ENCODE measurements around the gene DNAH8.
A peak's percentile ranks its signal among the peaks of the same experiment; 100 is the strongest.

DNAH8 gene, protein sequence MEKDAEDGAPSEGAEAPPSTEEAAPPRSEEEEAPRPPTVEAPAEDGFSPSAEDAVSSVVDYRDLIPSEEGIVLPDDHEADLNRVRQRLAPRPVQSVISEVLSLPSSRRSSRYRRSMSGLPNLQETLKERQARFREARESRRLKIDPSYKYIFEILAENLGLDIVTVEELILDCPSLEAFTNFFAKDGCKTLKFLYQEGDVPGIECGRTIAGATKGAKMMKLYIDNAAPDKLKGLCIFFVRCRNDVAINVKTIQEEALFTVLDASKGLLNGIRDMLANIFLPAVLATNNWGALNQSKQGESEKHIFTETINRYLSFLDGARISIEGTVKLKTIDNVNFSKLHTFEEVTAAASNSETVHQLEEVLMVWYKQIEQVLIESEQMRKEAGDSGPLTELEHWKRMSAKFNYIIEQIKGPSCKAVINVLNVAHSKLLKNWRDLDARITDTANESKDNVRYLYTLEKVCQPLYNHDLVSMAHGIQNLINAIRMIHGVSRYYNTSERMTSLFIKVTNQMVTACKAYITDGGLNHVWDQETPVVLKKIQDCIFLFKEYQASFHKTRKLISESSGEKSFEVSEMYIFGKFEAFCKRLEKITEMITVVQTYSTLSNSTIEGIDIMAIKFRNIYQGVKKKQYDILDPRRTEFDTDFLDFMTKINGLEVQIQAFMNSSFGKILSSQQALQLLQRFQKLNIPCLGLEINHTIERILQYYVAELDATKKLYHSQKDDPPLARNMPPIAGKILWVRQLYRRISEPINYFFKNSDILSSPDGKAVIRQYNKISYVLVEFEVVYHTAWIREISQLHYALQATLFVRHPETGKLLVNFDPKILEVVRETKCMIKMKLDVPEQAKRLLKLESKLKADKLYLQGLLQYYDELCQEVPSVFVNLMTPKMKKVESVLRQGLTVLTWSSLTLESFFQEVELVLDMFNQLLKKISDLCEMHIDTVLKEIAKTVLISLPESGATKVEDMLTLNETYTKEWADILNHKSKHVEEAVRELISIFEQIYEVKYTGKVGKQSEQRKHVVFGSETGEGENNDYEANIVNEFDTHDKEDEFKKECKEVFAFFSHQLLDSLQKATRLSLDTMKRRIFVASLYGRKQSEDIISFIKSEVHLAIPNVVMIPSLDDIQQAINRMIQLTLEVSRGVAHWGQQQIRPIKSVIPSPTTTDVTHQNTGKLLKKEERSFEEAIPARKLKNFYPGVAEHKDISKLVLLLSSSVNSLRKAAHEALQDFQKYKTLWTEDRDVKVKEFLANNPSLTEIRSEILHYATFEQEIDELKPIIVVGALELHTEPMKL (N-terminal part only)

DNA sequence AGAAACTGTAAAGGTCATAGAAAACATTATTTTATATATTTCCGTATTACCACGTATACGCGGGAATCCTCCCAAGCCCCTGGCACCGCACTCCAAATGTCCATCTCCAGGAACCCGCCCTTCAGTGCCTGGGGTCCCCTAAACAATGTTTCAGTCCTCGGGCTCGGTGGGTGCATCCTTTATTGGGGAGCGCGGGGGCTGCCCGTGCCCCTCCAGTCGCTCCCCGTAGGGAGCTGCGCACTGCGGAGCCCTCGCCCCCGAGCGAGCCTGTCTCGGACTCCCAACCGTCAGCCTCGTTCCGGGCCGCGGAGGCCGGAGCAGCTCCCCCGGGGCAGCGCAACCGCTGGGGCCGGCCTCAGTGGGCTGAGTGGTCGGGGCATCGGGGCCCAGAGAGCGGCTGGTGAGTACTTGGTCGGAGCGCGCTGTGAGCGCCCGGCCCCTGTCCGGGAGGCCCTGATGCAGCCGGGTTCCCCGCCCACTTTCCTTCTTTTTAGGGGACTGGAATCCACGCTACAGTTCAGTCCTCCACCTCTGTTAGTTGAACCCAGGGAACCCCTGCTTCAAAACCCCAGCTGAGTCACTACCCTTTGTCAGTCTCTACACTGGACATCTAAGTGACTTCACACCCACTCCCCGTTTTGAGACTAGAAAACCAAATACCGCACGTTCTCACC, at the start of gene DNAH8:
TSS of gene DNAH8 (plus strand) at position 296 of the 674 bp plus-strand sequence. CDS start 7,499 bp downstream, outside the sequence.
- H3K27ac ChIP-seq: no peak within 1 kb of the TSS
- H3K27me3 ChIP-seq (ENCODE audit: insufficient read depth, low read depth): no peaks in the 10 kb centered on the region
- H3K36me3 ChIP-seq (ENCODE audit: insufficient read depth): no peaks in the 10 kb centered on the region
- H3K9ac ChIP-seq: no peak within 1 kb of the TSS
- no peak within 1 kb of the TSS for H3K4me3 ChIP-seq (IDR thresholded peaks at IDR 0.05; ENCODE audit: insufficient read depth, low read depth, low read length)
- H3K4me1 ChIP-seq (ENCODE audit: low read depth, poor library complexity, severe bottlenecking): no peaks in the 10 kb centered on the region
- TF ChIP-seq, protein P1, sequence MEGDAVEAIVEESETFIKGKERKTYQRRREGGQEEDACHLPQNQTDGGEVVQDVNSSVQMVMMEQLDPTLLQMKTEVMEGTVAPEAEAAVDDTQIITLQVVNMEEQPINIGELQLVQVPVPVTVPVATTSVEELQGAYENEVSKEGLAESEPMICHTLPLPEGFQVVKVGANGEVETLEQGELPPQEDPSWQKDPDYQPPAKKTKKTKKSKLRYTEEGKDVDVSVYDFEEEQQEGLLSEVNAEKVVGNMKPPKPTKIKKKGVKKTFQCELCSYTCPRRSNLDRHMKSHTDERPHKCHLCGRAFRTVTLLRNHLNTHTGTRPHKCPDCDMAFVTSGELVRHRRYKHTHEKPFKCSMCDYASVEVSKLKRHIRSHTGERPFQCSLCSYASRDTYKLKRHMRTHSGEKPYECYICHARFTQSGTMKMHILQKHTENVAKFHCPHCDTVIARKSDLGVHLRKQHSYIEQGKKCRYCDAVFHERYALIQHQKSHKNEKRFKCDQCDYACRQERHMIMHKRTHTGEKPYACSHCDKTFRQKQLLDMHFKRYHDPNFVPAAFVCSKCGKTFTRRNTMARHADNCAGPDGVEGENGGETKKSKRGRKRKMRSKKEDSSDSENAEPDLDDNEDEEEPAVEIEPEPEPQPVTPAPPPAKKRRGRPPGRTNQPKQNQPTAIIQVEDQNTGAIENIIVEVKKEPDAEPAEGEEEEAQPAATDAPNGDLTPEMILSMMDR (conservative IDR thresholded peaks at IDR 0.05; ENCODE audit: low read depth, low read length): no peak
- H4K20me1 ChIP-seq (ENCODE audit: insufficient read depth): no peaks in the 10 kb centered on the region
- no peaks in the 10 kb centered on the region for H3K79me2 ChIP-seq (ENCODE audit: insufficient read depth, low read depth)
- H2AFZ ChIP-seq (ENCODE audit: low read depth): no peak within 1 kb of the TSS
- H3K4me2 ChIP-seq: no peak within 1 kb of the TSS

DNA sequence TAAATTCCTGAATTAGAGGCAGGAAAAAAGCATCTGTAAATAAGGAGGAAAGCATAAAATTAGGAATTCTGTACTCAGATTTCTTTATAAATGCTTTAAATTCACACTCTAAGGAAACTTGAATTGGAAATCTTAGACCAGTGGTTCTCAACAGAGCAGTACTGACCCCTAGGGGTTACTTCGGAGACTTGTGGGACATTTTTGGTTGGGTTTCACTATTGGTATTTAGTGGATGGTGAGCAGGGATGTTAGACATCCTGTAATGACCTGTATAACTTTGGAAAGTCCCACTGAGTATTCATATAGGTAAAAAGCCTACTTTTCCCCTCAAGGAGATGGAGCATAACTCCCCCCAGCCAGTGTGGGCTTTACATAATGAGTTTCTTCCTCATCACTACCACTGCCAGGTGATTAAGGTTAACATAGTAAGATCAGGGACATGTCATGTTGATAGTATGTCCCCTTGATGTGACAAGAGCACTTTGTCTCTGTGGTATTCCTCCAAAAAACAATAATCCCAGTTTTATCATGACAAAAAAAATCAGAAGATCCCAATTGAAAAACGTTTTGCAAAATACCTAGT, 43.1 kb upstream of the DNAH8 start:
- no peak overlapping the region for H2AFZ ChIP-seq (ENCODE audit: low read depth)
- no peak overlapping the region for H3K27ac ChIP-seq
- no peaks in the 10 kb centered on the region for H3K79me2 ChIP-seq (ENCODE audit: insufficient read depth, low read depth)
- TF ChIP-seq, protein P1 (conservative IDR thresholded peaks at IDR 0.05; ENCODE audit: low read depth, low read length): peak; percentile 79
- no peaks in the 10 kb centered on the region for H3K36me3 ChIP-seq (ENCODE audit: insufficient read depth)
- H3K4me1 ChIP-seq (ENCODE audit: low read depth, poor library complexity, severe bottlenecking): peaks cover 4% of the 10 kb centered on the region
- H3K9ac ChIP-seq: no peak overlapping the region
- no peak overlapping the region for H3K4me3 ChIP-seq (IDR thresholded peaks at IDR 0.05; ENCODE audit: insufficient read depth, low read depth, low read length)
- no peaks in the 10 kb centered on the region for H3K27me3 ChIP-seq (ENCODE audit: insufficient read depth, low read depth)
- H4K20me1 ChIP-seq (ENCODE audit: insufficient read depth): no peaks in the 10 kb centered on the region
- H3K4me2 ChIP-seq: no peak overlapping the region

DNA sequence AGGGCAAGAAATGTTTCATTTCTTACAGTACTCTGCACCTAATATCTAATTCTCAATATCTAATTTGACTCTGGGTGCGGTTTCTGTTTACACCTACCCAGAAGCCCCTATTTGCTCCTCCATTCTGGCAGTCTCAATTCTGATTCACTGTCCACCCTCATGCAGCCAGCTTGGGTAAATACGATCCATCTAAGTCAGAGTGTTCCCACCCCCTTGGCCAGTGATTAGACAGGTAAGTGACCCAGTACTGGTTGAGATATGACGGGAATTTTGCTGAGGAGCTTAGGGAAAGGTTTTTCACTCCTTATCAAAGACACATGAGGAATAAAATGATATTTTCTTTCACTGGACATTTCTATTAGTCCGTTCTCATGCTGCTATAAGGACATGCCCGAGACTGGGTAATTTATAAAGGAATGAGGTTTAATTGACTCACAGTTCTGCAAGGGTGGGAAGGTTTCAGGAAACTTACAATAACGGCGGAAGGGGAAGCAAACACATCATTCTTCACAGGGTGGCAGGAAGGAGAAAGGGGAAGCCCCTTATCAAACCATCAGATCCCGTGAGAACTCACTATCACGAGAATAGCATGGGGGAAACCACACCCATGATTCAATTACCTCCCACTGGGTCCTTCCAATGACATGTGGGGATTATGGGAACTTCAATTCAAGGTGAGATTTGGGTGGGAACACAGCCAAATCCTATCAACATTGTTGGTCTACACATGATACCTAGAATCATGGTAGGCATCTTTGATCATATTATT, 41.5 kb upstream of the DNAH8 start:
- H3K36me3 ChIP-seq (ENCODE audit: insufficient read depth): no peaks in the 10 kb centered on the region
- no peak overlapping the region for H3K4me3 ChIP-seq (IDR thresholded peaks at IDR 0.05; ENCODE audit: insufficient read depth, low read depth, low read length)
- H2AFZ ChIP-seq (ENCODE audit: low read depth): no peak overlapping the region
- peaks cover 4% of the 10 kb centered on the region for H3K4me1 ChIP-seq (ENCODE audit: low read depth, poor library complexity, severe bottlenecking)
- TF ChIP-seq, protein P1 (conservative IDR thresholded peaks at IDR 0.05; ENCODE audit: low read depth, low read length): no peak
- no peaks in the 10 kb centered on the region for H4K20me1 ChIP-seq (ENCODE audit: insufficient read depth)
- H3K27ac ChIP-seq: no peak overlapping the region
- no peak overlapping the region for H3K9ac ChIP-seq
- no peak overlapping the region for H3K4me2 ChIP-seq
- no peaks in the 10 kb centered on the region for H3K27me3 ChIP-seq (ENCODE audit: insufficient read depth, low read depth)
- H3K79me2 ChIP-seq (ENCODE audit: insufficient read depth, low read depth): no peaks in the 10 kb centered on the region

Data from KMS-11 (cell line).